MM.1S (cell line): ENCODE data around the gene SMPX.

ENCODE experiments used
- EZH2 ChIP-seq: fragments of 300-600 bp; sonication (generic); optimal IDR thresholded peaks from 2 replicates; pipeline ENCODE3; 2017; ENCODE audit warnings: low read depth, mild to moderate bottlenecking, antibody characterized with exemption, low read length, mixed read lengths
- EZH2phosphoT487 ChIP-seq: fragments of 300-600 bp; sonication (generic); IDR thresholded peaks from 2 replicates; pipeline ENCODE4 v1.6.1; 2018; ENCODE audit warnings: antibody characterized with exemption, low read length
- TF ChIP-seq, protein P1 (sequence below): fragments of 300-600 bp; sonication (generic); IDR thresholded peaks from 2 replicates; pipeline ENCODE4 v1.5.1; 2016; ENCODE audit warnings: antibody characterized with exemption, low read length, mixed read lengths

DNA sequence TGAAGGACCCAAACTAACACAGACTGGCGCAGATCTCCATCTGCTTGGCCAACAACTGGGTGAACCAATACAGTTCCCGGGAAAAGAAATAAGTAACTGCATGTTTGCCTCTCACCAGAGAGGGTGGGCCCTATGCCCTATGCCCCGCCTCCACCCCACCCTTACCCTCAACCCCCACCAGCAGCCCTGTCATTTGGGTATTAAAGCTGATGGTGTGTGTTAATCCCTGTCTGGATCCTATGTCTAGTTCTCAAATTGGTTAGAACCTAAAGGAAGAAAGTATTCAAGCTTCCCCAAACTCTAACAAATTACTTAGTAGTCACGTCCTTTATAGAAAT lies 19.0 kb downstream of the SMPX start:
- TF ChIP-seq, protein P1, sequence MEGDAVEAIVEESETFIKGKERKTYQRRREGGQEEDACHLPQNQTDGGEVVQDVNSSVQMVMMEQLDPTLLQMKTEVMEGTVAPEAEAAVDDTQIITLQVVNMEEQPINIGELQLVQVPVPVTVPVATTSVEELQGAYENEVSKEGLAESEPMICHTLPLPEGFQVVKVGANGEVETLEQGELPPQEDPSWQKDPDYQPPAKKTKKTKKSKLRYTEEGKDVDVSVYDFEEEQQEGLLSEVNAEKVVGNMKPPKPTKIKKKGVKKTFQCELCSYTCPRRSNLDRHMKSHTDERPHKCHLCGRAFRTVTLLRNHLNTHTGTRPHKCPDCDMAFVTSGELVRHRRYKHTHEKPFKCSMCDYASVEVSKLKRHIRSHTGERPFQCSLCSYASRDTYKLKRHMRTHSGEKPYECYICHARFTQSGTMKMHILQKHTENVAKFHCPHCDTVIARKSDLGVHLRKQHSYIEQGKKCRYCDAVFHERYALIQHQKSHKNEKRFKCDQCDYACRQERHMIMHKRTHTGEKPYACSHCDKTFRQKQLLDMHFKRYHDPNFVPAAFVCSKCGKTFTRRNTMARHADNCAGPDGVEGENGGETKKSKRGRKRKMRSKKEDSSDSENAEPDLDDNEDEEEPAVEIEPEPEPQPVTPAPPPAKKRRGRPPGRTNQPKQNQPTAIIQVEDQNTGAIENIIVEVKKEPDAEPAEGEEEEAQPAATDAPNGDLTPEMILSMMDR, result no peak
- TF ChIP-seq EZH2 (no peak), EZH2phosphoT487 (no peak)
